HG02973 (cell line): Measurements from ENCODE around the gene MAN1C1.
A peak's percentile ranks its signal among the peaks of the same experiment; 100 is the strongest.

Source experiments
- ATAC-seq: cut with Tn5 transposase; IDR thresholded peaks from one replicate; pipeline ENCODE4 v1.9.1; 2021; ENCODE audit warnings: moderate library complexity; ENCODE audit not compliant: unreplicated experiment

MAN1C1 gene

DNA sequence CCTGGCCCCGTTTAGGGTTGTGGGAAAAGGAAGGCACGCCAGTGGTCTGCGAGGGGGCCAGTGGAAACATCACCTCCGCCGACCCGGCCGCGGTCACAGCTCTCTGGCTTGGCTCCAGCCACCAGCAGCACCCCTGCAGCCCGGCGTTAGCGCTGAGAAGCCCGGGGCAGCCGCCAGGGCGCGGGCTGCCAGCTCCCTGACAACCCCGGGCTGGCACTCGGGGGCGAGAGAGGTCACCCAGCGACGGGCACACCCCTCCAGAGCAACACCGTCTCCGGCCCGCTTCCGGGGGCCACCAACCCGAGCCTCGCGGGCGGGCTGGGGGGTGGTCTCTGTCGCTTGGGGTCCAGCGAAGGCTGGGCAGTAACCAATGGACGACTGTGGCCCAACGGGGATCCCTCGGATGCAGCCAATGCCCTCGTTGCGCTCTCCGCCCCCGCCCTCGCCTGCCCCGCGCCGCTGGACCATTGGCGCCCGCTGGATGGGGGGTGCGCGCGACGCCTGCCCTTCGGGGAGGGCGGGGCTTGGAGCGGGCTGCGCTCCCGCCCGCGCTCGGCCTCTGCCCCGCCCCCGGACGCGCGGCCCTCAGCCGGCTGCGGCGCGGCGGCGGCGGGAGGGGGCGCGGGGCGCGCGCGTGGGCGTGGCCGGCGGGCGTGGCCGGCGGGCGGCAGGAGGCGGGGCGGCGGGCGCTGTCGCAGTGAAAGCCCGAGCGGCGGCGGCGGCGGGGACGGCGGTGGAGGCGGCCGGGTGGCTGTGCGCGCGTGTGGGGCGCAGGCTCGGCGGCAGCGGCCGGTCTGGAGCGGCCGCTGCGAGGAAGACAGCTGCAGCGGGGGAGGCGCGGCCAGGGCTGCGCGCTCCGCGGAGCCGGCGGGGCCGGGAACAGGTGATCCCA, at the start of gene MAN1C1:
TSS of gene MAN1C1 (plus strand) at position 697 of the 892 bp plus-strand sequence. CDS start 1,007 bp downstream, outside the sequence.
- ATAC-seq: peak; percentile 54

DNA sequence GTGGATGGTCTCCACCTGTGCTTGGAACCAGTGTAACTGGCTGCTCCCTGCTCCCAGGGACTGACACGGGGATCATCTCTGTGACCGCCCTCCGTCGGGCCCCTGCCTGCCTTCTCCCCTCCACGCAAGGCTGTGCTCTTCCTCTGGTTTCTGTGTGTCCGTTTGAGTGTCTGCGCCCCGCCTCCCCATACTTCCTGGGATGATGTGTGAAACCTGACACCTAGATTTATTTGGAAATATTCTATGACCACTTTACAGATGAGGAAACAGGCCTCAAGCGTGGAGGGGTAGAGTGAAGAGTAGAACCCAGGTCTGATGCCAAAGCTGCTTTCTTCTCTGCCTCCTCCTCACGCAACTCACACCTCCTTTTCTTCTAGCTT, 48.9 kb upstream of the MAN1C1 start:
- ATAC-seq: no peak

- ATAC-seq: no peak
Observed at GRCh38 chr1:25568090-25568833, 48.3 kb upstream of the MAN1C1 start.

- no peak for ATAC-seq
Observed at GRCh38 chr1:25568834-25569596, 47.6 kb upstream of the MAN1C1 start.

DNA sequence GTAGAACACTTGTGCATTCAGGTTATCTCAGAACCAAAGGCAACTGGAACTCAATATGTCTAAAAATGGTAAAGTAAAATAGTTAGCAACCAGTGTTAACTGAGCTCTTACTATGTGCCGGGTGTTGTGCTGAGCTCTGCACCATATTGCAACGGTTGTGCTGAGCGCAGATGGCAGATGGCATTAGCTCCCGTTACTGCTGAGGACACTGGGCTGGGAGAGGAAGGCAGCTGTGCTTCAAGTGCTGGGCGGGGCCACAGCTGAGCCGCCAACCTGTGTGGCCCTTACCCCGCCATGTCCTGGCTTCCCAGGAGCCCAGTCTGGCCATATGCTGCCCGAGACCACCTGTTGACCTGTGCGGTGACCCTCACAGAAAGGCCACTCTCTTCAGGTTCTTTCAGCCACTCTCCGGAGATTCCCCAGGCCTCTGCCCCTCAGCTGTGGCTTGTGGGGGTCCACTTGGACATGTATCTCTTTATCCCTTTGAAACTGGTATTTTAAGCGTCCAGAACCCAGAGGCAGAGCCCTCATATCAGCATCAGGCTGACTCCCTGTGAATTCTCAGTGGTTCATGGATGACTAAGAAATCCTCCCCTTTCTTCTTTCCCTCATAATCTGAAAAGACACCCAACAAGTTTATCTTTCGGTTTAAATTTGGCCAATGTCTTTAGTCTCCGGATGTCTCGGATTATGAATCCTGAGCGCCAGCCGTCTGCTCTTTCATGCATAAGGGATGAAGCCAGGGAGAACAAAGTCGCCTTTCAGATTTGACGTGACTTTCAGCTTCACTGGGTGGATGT, 46.8 kb upstream of the MAN1C1 start:
- no peak for ATAC-seq

- no peak for ATAC-seq
Observed at GRCh38 chr1:25570798-25571521, 45.6 kb upstream of the MAN1C1 start.

- ATAC-seq: no peak
Observed at GRCh38 chr1:25571522-25571970, 45.0 kb upstream of the MAN1C1 start.

GRCh38 chr1:25572107-25572506, 44.5 kb upstream of the MAN1C1 start:
- no peak for ATAC-seq

DNA sequence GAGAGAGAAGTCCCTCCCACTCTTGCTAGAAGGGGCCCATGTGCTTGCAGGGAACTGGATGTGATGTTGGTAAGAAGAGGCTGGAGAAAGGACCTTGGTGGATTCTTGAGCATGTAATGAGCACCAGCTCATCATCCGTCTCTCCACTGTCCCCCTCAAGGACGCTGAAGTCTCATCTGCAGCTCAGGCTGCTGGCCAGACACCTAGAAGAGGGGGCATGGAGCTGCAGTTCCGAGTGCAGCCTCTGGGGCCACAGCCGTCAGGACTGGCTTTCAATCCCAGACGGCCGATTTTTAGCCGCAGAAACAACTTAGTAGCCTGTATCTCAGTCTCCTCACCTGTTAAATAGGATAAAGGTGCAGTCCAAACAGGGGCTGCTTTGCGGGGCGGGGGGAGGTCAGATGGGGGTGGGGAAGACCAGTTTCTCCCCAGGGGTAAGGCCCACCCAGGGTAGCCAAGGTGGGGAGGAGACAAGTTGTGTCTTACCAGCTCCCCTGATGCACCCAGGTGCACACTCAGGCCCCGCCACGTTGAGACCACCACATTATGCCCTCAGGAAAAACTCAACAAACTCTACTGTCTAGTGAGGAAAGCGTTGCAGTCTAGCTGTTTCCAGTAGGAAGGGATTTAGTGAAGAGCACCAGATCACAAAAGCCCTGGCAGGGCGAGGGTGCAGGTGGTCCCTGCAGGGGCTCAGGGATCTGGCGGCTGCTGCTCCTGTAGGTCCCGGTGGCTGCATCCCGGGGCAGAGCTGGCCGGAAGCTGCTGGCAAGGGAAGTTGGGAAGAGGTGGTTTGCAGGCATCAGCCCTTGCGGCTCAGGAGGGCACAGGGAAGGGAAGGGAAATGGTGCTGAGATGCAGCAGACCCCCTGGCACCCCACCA, 43.6 kb upstream of the MAN1C1 start:
- ATAC-seq: no peak

GRCh38 chr1:25573591-25573930, 43.0 kb upstream of the MAN1C1 start:
- ATAC-seq: no peak

GRCh38 chr1:25573961-25574360, 42.6 kb upstream of the MAN1C1 start:
- ATAC-seq: no peak

DNA sequence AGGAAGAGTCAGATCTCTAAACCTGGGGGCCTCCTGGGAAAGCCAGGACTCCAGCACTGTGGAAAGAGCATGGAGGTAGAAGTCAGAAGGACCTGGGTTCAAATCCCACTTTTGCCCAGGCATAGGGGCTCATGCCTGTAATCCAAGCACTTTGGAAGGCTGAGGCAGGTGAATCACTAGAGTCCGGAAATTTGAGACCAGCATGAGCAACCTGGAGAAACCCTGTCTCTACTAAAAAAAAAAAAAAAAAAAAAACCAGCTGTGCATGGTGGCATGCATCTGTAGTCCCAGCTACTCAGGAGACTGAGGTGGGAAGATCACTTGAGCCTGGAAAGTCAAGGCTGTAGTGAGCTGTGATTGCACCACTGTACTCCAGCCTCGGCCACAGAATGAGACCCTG, 41.4 kb upstream of the MAN1C1 start:
- ATAC-seq: no peak

DNA sequence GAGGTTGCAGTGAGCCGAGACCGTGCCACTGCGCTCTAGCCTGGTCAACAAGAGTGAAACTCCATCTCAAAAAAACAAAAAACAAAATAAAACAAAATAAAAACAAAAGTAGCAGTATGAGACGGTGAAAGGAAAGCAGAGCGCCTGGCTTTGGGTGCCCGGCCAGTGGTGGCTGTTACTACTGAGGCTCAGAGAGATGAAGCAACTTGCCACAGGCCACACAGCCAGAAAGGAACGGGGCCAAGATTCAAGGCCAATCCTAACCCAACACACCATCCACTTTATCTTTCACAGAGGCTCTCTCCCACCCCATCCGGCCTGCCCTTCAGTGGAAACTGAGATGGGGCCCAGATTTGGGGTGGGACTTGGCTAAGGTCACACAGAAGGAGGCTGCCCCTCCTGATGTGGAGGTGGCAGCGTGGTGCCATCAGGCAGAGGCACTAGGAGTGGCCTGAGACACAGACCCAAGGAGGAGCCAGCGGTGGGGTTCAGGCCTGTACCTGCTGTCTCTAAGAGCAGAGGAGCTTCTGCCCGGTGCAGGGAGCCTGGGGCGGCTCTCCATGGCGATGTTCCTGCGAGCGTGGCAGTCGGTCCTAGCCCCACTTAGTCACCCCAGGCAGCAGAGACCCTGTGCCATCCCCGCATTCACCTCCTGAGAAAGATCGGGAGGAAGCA, 40.0 kb upstream of the MAN1C1 start:
- no peak for ATAC-seq

DNA sequence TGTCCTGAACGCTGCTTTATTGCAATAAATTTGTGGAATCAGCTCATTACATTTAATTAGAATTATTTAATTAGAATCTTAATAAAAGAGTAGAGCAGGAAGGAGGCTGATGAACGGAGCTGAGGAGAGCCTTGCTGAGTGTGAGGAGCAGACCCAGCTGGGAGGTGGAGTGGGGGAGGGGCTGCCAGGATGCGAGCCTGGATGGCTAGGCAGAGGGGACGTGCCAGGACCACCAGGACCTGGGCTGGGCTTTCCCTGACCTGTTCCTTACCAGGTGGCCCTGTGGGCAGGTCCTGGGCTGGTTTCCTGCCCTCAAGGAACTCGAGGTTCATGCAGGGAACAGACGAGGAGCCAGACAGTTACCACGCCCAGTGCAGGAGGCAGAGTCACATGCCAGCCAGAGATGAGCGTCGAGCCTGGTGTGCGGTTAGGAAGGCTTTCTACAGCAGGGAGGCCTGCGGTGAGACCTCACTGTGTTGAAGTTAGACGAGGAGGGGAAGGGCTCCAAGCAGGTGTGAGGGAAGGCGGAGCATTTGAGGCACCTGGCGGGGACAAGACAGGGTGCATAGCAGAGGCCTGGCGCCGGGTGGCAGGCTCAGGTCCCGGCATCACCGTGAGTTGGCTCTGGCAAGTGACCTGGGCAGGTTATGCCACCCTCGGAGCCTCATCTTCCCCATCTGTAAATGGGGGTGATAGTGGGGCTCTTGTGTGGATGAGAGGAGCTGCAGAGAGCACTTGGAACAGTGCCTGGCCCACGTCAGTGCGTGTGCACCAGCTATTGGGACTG, 39.3 kb upstream of the MAN1C1 start:
- ATAC-seq: no peak

- no peak for ATAC-seq
Observed at GRCh38 chr1:25579292-25580252, 37.0 kb upstream of the MAN1C1 start.

DNA sequence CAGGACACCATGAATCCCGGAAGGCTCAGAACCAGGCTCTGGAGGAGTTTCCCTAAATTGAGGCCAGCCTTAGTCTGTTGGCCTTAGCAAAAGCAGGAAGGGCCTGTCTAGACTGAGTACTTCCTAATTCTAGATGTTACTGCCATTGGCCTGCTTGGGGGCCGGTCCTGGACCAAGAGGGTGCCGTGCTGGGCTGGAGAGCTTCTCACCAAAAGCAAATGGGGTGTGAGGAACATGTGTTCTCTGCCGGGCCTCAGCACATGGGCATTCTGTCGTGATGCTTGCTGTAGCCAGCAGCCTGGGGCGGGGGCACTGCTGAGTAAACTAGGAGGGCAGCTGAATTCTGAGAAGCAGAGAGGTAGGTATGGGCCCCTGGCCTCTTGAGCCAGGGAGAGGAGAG, 35.7 kb upstream of the MAN1C1 start:
- ATAC-seq: no peak
